Measurements from ENCODE around the gene NDE1.

NDE1 gene

DNA sequence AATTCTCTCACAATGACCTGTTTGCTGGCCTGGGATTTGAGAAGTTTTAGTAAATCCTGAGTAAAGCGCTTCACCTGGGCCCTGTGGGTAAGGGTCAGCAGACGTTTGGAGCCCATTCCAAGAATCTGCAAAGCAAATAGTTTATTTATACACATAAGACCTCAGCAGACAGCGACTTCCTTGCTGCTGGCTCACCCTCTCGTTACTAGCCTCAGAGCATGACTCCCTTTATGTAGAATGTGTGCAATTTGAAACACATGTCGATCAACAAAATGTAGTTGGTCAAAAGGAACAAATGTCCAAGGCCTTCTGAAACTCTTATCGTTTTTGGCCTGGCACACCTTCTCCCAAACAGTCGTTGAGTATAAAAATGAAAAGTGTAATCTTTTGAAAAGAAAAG is 38.4 kb upstream of the NDE1 start:
- Histone ChIP-seq H3K9me3 (no peaks in the 10 kb centered on the region), H3K4me3 (ENCODE audit: low read depth, low read length) (no peak overlapping the region), H3K4me1 (no peaks in the 10 kb centered on the region), H3K36me3 (peaks cover 34% of the 10 kb centered on the region), H3K27me3 (no peaks in the 10 kb centered on the region)
- no peak for DNase-seq
- TF ChIP-seq, protein P1, sequence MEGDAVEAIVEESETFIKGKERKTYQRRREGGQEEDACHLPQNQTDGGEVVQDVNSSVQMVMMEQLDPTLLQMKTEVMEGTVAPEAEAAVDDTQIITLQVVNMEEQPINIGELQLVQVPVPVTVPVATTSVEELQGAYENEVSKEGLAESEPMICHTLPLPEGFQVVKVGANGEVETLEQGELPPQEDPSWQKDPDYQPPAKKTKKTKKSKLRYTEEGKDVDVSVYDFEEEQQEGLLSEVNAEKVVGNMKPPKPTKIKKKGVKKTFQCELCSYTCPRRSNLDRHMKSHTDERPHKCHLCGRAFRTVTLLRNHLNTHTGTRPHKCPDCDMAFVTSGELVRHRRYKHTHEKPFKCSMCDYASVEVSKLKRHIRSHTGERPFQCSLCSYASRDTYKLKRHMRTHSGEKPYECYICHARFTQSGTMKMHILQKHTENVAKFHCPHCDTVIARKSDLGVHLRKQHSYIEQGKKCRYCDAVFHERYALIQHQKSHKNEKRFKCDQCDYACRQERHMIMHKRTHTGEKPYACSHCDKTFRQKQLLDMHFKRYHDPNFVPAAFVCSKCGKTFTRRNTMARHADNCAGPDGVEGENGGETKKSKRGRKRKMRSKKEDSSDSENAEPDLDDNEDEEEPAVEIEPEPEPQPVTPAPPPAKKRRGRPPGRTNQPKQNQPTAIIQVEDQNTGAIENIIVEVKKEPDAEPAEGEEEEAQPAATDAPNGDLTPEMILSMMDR (IDR thresholded peaks at IDR 0.05; ENCODE audit: low read depth, low read length) = no peak

DNA sequence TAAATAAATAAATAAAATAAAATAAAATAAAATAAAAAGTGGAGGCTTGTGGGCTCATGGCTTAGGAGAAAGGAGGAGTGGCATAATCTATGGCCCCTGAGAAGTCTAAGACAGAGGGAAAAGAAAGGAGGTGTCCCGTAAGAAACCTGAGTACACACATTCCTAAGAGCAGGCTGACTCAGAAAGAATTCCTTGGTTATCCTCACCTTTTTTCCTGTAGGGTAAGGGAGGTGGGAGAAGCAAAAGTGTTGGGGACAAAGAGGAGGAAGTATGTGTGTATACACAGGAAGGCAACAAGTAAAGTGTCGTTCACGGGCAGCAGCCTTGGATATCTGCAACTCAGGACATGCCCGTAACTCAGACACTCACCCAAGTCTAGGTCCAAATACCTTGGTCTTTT is 36.4 kb upstream of the NDE1 start:
- no peaks in the 10 kb centered on the region for H3K27me3 ChIP-seq
- no peak overlapping the region for H3K4me3 ChIP-seq (ENCODE audit: low read depth, low read length)
- no peaks in the 10 kb centered on the region for H3K4me1 ChIP-seq
- H3K9me3 ChIP-seq = no peaks in the 10 kb centered on the region
- TF ChIP-seq, protein P1 (IDR thresholded peaks at IDR 0.05; ENCODE audit: low read depth, low read length) = no peak
- DNase-seq = no peak
- peaks cover 39% of the 10 kb centered on the region for H3K36me3 ChIP-seq

DNA sequence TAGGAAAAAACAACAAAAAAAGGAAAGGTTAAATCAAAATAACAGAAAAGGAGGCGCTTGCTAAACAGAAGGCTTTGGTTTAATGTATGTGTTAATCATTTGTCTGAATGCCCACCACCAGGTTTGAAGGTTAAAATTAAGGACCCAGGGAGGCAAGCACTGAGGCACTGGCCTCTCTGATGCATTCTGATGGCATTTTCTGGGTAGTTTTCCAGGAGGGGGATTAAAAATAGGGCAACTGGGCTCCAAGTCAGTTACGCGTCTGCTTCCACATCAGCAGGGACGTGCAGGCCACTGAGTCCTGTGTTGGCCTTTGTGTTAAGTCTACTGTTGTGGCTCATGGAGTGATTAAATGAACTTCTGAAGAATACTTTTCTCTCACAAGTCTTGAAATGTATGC is 34.0 kb upstream of the NDE1 start:
- H3K27me3 ChIP-seq = no peaks in the 10 kb centered on the region
- peaks cover 56% of the 10 kb centered on the region for H3K36me3 ChIP-seq
- TF ChIP-seq, protein P1 (IDR thresholded peaks at IDR 0.05; ENCODE audit: low read depth, low read length) = no peak
- no peaks in the 10 kb centered on the region for H3K9me3 ChIP-seq
- H3K4me1 ChIP-seq = no peaks in the 10 kb centered on the region
- DNase-seq = no peak
- H3K4me3 ChIP-seq (ENCODE audit: low read depth, low read length) = no peak overlapping the region

DNA sequence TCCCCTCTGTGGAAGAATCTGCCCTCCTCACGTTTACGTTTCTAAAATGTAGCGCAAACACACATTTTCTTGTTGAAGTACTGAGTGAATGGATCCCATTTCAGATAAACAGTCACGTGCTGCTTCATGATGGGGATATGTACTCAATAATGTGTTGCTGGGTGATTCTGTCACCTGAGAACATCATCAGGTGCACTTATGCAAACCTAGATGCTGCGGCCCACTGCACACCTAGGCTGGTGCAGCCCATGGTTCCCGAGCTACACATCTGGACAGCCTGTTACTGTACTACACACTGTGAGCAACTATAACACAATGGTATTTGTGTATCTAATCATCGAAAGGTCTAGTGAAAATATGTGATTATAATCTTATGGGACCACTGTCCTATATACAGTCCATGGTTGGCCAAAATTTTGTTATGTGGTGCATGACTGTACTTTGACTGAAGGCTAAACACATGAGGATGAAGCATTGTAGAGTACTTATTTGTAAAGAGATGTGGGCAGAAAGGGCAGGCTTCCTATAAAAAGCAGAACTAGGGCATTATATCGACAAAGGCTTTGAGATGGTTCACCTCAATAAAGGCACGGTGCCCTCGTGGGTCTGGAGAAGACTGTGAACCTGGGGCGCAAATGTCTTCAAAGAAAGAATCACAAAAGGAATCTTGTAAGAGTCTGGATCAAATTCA is 33.4 kb upstream of the NDE1 start:
- Histone ChIP-seq H3K27me3 (no peaks in the 10 kb centered on the region), H3K36me3 (peaks cover 56% of the 10 kb centered on the region), H3K4me1 (no peaks in the 10 kb centered on the region), H3K4me3 (ENCODE audit: low read depth, low read length) (no peak overlapping the region), H3K9me3 (no peaks in the 10 kb centered on the region)
- TF ChIP-seq, protein P1 (IDR thresholded peaks at IDR 0.05; ENCODE audit: low read depth, low read length) = no peak
- DNase-seq = no peak

DNA sequence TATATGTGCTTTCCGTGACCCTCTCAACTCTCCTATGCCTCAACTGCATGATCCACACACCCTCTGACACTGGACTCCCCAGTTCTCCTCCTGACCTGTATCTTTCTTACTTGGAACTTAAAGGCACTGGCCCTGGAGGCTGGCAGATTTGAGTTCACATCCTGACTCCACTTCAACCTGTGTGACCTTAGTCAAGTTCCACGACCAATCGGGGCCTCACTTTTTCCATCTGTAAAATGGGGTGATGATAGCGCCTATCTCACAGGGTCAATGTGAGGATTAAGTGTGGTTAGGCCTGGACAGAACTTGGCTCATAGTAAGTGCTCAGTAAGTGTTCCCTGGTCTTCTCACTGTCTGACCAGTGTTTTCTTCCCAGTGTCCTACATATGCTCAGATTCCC is 32.1 kb upstream of the NDE1 start:
- Histone ChIP-seq H3K36me3 (peaks cover 52% of the 10 kb centered on the region), H3K9me3 (no peaks in the 10 kb centered on the region), H3K4me1 (no peaks in the 10 kb centered on the region), H3K27me3 (no peaks in the 10 kb centered on the region), H3K4me3 (ENCODE audit: low read depth, low read length) (no peak overlapping the region)
- DNase-seq = no peak
- TF ChIP-seq, protein P1 (IDR thresholded peaks at IDR 0.05; ENCODE audit: low read depth, low read length) = no peak

DNA sequence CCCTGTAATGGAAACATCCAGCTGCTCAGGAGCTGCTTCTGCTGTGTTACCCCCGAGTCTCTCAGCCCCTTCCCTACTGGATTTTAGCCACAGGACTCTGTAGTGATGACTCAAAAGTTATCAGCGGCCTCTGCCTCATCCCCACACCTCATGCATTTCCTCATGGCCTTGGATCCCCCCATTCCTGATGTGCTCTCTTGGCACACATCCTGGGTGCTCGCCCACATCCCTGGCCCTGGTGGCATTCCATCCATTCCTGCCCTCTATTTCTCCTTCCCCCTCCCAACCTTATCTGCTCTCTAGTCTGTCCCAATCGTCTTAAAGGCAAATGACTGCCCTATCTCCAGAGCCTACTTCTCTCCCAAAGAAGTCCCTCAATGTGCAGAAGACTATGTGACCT is 31.7 kb upstream of the NDE1 start:
- Histone ChIP-seq H3K4me1 (no peaks in the 10 kb centered on the region), H3K9me3 (no peaks in the 10 kb centered on the region), H3K36me3 (peaks cover 51% of the 10 kb centered on the region), H3K27me3 (no peaks in the 10 kb centered on the region), H3K4me3 (ENCODE audit: low read depth, low read length) (no peak overlapping the region)
- TF ChIP-seq, protein P1 (IDR thresholded peaks at IDR 0.05; ENCODE audit: low read depth, low read length) = no peak
- DNase-seq = no peak
